Esophagus squamous epithelium (tissue), 4 donors: ENCODE data around the gene ERLIN1.

ENCODE experiments used
- POLR2A ChIP-seq, 4 donors: fragments of 450-650 bp; IDR thresholded peaks; one replicate each; pipeline ENCODE4 v1.6.1; 2017; ENCODE audit warnings: antibody characterized with exemption in 4 of 4, mild to moderate bottlenecking in 4 of 4, moderate library complexity in 3 of 4
- TF ChIP-seq, protein P1 (sequence below), 6 experiments: fragments of 450-650 bp in 4 of 6; fragments of 200-600 bp in 2 of 6; sonication (generic) in 2 of 6; IDR thresholded peaks; one replicate each; pipeline ENCODE4 v1.5.1; 2016 to 2019; ENCODE audit warnings: antibody characterized with exemption in 6 of 6, mild to moderate bottlenecking in 4 of 6, moderate library complexity in 4 of 6

DNA sequence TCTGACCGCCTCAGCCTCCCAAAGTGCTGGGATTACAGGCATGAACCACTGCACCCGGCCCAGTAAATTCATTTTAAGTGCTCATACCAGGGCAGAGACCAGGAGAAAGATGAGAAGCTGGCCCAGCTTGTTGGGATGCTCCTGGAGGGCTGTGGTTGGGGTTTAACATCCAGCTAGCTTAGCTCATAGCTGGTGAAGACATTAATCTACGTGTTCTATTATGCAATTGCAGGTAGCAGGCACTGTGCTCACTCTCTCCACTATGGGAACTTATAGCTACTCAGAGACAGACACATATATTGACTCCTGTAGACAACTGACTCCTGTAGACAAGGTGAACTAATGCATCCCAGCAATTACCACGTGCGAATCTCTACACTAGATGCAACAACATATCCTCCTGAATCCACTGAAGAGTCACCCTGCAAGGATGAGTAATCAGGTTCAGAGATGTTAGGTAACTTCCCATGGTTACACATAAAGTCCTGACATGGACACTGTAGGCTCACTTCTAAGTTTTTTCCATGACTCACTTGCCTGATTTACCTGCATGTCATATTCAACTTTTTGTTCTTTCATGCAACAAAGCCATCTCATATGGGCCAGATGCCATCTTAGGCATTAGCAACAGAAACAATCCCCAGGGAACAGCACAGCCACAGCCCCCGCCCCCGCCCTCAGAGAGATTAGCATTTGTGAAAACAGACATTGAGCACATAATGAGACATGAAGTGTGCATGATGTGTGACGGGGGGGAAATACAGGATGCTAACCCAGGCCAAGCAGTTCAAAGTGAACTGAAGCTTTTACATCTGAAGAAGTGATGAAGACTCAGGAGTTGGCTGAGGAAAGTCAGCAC, 37.2 kb downstream of the ERLIN1 start:
- TF ChIP-seq, protein P1, sequence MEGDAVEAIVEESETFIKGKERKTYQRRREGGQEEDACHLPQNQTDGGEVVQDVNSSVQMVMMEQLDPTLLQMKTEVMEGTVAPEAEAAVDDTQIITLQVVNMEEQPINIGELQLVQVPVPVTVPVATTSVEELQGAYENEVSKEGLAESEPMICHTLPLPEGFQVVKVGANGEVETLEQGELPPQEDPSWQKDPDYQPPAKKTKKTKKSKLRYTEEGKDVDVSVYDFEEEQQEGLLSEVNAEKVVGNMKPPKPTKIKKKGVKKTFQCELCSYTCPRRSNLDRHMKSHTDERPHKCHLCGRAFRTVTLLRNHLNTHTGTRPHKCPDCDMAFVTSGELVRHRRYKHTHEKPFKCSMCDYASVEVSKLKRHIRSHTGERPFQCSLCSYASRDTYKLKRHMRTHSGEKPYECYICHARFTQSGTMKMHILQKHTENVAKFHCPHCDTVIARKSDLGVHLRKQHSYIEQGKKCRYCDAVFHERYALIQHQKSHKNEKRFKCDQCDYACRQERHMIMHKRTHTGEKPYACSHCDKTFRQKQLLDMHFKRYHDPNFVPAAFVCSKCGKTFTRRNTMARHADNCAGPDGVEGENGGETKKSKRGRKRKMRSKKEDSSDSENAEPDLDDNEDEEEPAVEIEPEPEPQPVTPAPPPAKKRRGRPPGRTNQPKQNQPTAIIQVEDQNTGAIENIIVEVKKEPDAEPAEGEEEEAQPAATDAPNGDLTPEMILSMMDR (IDR thresholded peaks at IDR 0.05): no peak
- TF ChIP-seq POLR2A (IDR thresholded peaks at IDR 0.05): no peak
